ENCODE measurements around the gene SNAPC4.
"Not testable (repeated sequence)": the region's sequence is repeated elsewhere in the genome, so short reads cannot be mapped to it uniquely, and the experiment has no call there.

SNAPC4 gene

DNA sequence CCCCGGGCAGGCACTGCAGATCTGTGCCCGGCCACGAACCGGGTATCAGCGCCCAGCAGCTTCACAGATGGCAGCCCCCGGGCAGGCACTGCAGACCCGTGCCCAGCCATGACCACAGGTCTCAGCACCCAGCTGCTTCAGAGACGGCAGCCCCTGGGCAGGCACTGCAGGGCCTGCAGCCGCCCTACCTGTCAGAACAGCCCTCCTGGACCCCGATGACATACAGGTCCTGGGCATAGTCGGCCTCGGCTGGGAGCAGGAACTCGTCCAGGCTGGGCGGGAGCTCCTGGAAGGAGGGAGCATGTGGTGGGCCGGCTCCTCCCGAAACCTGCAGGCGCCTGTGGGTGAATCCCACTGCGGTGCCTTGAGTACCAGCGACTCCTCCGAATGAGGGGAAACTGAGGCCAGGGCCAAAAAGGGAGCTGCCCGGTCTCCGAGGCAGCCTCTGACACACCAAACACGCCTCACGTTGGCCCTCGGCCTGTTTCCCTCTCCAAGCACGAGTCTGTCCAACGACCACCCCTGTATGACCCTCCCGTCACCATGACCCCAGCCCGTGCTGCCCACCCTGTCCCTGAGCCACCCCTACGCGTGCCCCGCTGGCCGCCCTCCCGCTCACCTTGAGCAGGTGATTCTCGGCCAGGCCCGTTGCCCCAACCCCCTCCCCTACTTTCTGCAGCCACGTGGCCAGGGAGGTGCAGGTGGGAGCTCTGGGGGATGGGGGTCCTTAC is 34.0 kb upstream of the SNAPC4 start:
- no peak for DNase-seq (ENCODE audit: low read depth, low spot score)

GRCh38 chr9:136433043-136433715 is 33.2 kb upstream of the SNAPC4 start:
- no peak for DNase-seq (ENCODE audit: low read depth, low spot score)

DNA sequence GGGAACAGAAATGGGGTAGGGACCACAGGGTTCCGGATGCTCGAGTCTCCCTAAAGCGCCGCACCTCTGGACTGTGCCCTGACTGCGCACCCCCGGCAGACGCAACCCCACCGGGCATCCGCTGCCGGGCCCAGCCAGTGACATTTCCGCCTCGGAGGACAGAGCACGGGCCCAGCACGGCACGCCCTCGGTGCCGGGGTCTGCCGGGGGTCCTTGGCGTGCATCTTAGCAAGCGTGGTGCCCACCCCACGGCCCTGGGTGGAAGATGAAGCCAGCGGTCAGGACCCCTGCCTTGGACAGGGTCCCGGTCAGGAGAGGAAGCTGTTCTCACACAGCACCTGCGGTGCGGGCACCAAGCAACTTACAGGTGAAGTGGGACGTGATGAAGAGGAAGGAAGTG is 32.6 kb upstream of the SNAPC4 start:
- DNase-seq (ENCODE audit: low read depth, low spot score), result no peak

GRCh38 chr9:136431782-136432350 is 31.9 kb upstream of the SNAPC4 start:
- no peak for DNase-seq (ENCODE audit: low read depth, low spot score)

- no peak for DNase-seq (ENCODE audit: low read depth, low spot score)
Measured at GRCh38 chr9:136430588-136431234, 30.7 kb upstream of the SNAPC4 start.

GRCh38 chr9:136429683-136430491 is 29.9 kb upstream of the SNAPC4 start:
- no peak for DNase-seq (ENCODE audit: low read depth, low spot score)

GRCh38 chr9:136429075-136429628 is 29.2 kb upstream of the SNAPC4 start:
- no peak for DNase-seq (ENCODE audit: low read depth, low spot score)

DNA sequence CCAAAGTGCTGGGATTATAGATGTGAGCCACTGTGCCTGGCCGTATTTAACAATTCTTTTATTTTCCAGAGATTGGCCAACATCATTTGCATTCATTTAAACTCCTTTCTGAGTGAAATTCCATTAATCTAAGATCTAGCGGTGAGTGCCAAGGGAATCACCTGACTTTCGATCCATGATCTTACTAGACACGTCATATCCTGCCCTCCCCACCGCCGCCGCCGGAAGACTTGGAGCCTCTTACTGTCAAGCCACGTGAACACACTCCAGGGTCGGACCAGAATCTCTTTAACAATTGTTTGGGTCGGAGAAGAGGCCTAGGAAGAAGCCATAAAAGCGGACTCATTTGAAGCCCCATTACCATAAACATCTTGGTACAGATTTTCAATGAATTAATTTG is 26.8 kb upstream of the SNAPC4 start:
- no peak for DNase-seq (ENCODE audit: low read depth, low spot score)

GRCh38 chr9:136425367-136425766 is 25.4 kb upstream of the SNAPC4 start:
- not testable (repeated sequence) for DNase-seq (ENCODE audit: low read depth, low spot score)

DNA sequence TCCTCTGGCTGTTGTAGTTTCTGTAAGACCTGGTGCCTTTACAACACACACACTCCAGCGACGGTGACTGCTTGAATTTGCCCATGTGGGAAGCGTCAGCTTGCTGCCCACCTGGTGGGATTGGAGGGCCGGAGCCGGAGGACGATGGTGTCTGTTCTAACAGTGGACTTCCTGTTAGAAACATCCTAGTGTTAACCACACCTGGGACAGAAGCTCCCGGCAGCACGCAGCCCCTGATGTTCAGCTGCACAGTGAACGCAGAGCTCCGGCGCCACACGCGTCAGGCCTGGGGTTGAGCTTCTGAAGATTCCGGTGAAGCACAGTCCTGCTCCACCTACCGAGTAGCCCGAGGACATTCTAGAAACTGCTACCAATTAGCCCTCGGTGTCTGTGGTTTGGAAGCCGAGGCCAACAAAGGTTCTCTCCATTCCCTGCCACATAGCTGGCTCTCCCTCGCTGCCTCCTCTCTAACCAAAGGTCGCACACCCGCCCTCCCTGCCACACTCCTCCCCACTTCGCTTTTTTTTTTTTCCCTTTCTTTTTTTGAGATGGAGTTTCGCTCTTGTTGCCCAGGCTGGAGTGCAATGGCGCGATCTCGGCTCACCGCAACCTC is 24.9 kb upstream of the SNAPC4 start:
- no peak for DNase-seq (ENCODE audit: low read depth, low spot score)

GRCh38 chr9:136423432-136424146 is 23.6 kb upstream of the SNAPC4 start:
- no peak for DNase-seq (ENCODE audit: low read depth, low spot score)

DNA sequence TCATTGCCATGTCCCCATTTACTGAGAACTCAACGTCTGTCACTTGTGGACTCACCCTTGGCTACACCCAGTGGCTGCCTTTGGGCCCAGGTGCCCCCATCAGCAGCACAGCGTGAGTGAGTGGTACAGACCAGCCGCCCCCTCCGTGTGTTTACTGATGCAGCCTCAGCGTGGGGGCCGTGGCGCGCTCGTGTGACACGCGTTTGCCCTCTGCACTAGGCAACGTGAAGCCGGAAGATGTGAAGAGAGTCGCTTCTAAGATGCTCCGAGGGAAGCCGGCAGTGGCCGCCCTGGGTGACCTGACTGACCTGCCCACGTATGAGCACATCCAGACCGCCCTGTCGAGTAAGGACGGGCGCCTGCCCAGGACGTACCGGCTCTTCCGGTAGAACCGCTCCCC is 22.9 kb upstream of the SNAPC4 start:
- no peak for DNase-seq (ENCODE audit: low read depth, low spot score)

DNA sequence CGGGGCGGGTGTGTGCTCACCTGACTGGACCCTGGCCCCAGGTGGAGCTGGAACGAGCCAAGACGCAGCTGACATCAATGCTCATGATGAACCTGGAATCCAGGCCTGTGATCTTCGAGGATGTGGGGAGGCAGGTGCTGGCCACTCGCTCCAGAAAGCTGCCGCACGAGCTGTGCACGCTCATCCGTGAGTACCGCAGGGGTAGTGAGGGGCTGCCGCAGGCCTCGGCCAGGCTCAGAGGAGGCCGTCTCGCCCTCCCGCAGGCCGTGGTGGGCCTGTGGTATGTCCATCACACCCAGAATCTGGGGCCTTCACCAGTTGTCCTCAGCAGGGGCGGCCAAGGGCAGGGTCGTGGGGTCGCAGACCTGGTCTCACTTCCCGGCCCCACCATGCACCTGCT is 21.8 kb upstream of the SNAPC4 start:
- no peak for DNase-seq (ENCODE audit: low read depth, low spot score)

GRCh38 chr9:136419092-136419420 is 19.1 kb upstream of the SNAPC4 start:
- no peak for DNase-seq (ENCODE audit: low read depth, low spot score)

DNA sequence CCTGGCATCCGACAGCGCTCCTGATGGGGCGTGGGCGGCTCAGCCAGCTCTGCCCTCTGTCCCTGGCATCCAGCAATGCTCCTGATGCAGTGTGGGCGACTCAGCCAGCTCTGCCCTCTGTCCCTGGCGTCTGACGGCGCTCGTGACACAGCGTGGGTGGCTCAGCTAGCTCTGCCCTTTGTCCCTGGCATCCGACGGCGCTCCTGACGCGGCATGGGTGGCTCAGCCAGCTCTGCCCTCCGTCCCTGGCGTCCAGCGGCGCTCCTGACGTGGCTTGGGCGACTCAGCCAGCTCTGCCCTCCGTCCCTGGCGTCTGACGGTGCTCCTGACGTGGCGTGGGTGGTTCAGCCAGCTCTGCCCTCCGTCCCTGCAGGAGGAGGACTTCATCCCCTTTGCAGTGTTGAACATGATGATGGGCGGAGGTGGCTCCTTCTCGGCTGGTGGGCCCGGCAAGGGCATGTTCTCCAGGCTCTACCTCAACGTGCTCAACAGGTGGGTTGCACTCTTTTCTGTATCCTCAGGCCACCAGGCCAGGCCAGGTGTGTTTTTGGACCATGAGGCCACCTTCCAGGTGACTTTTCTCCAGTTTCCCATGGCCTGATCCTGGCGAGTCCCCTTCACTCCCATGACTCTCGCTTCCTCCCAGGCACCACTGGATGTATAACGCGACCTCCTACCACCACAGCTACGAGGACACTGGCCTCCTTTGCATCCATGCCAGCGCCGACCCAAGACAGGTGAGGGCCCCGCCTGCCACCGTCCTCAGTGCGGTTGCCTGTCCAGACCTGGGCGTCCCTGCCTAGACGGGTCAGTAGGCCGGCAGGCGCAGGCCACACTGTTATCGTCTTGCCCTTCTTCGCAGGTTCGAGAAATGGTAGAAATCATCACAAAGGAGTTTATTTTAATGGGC is 18.5 kb upstream of the SNAPC4 start:
- no peak for DNase-seq (ENCODE audit: low read depth, low spot score)

DNA sequence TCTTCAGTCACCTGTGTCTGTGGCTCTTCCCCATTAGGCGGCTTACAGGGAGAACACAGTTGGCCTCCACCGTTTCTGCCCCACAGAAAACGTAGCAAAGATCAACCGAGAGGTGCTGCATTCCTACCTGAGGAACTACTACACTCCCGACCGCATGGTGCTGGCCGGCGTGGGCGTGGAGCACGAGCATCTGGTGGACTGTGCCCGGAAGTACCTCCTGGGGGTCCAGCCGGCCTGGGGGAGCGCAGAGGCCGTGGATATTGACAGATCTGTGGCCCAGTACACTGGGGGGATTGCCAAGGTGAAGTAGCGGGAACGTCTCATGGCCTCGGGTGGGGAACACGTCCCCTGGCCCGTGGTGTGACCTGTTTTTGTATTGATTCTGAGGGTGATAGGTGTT is 16.9 kb upstream of the SNAPC4 start:
- no peak for DNase-seq (ENCODE audit: low read depth, low spot score)

DNA sequence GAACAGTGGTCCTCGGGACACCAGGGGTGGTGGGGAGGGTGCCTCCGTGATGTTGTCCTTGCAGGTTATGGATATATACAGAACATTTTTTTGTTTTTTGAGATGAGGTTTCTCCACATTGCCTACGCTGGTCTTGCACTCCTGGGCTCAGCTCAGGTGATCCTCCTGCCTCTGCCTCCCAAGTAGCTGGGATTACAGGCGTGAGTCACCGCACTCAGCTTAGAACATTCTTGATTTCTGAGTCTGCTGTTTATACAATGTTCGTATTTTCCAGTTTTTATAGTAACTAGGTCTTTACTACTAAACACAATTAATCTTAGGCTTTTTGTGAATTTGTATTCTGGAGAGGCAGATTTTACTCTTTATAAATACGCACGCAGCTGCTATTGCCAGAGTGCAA is 16.5 kb upstream of the SNAPC4 start:
- DNase-seq (ENCODE audit: low read depth, low spot score), result no peak

DNA sequence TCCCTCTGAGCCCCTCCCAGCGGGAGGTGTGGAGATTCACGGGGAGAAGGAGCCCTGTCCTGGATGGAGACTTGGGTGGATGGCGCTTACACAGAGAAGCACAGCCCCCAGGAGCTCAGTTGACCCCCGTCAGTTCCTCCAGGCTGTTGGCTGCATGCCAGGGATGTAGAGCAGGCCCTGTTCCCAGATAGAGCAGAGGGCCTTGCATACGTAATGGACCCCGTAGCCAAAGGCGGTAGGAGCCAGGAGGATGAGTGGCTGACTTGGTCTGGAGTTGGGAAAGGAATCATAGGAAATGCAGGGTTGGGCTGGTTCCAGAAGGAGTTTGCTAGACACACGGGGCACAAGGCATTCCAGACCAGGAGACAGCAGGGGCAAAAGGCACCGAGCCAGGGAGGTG is 13.0 kb upstream of the SNAPC4 start:
- peak; percentile 56 for DNase-seq (ENCODE audit: low read depth, low spot score)

DNA sequence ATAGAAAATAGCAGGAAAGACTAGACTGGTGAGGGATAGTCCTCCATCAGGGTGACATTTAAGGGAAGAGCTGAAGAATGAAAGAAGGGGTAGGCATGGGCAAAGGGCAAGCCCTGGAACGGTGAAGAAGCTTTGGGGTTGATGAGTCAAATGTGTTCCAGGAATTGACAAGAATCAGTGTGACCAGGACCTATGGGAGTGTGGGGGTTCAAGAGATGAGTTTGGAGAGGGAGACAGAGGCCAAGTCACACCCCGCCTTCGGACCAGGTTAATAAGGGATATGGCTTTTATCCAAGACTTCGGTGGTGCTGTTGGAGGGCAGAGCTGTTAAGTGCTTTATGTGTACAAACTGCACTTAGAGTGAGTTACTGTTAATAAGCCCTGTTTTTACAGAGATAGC is 11.4 kb upstream of the SNAPC4 start:
- no peak for DNase-seq (ENCODE audit: low read depth, low spot score)

Measured in astrocyte of the hippocampus (primary cell).